Testis (tissue), 2 donors: ENCODE results near the gene OXNAD1.

ENCODE experiments used
- POLR2A ChIP-seq: fragments of 450-650 bp; IDR thresholded peaks from one replicate; pipeline ENCODE4 v1.6.1; 2017; ENCODE audit warnings: antibody characterized with exemption, mild to moderate bottlenecking, moderate library complexity
- TF ChIP-seq, protein P1 (sequence below), 3 experiments: fragments of 450-650 bp in 2 of 3; fragments of 200-600 bp in 1 of 3; sonication (generic) in 1 of 3; IDR thresholded peaks; one replicate each; pipeline ENCODE4 v1.5.1; 2016 to 2019; ENCODE audit warnings: antibody characterized with exemption in 3 of 3, mild to moderate bottlenecking in 2 of 3, moderate library complexity in 1 of 3

DNA sequence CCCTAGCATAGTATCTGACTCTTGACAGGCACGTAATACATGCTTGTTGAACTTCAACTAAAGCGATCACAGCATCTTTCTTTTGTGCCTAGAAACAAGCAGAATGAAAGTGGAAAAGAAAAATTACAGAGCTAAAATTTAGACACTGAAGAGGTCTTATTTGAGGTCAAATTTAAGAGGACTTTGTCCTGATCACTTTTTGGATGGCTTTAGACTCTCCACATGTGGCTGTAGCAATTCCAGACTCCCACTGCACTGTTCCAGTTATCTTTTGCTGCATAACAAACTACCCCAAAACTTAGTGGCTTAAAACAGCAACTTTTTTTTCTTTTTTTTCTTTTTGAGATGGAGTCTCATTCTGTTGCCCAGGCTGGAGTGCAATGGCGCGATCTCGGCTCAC lies 23.8 kb upstream of the OXNAD1 start:
- TF ChIP-seq, protein P1, sequence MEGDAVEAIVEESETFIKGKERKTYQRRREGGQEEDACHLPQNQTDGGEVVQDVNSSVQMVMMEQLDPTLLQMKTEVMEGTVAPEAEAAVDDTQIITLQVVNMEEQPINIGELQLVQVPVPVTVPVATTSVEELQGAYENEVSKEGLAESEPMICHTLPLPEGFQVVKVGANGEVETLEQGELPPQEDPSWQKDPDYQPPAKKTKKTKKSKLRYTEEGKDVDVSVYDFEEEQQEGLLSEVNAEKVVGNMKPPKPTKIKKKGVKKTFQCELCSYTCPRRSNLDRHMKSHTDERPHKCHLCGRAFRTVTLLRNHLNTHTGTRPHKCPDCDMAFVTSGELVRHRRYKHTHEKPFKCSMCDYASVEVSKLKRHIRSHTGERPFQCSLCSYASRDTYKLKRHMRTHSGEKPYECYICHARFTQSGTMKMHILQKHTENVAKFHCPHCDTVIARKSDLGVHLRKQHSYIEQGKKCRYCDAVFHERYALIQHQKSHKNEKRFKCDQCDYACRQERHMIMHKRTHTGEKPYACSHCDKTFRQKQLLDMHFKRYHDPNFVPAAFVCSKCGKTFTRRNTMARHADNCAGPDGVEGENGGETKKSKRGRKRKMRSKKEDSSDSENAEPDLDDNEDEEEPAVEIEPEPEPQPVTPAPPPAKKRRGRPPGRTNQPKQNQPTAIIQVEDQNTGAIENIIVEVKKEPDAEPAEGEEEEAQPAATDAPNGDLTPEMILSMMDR (IDR thresholded peaks at IDR 0.05): no peak
- no peak for TF ChIP-seq POLR2A
